ENCODE measurements around the gene CSTB. TPM values are rescaled to one million over a fixed set of nuclear protein-coding genes. Genes with fewer than 3 reads are reported as not detected.
"Not testable (repeated sequence)": the region's sequence is repeated elsewhere in the genome, so short reads cannot be mapped to it uniquely, and the experiment has no call there.

CSTB gene, protein sequence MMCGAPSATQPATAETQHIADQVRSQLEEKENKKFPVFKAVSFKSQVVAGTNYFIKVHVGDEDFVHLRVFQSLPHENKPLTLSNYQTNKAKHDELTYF
- total RNA-seq: 10 to 100 TPM; 11.4 to 16.7 (median 13.3) TPM

DNA sequence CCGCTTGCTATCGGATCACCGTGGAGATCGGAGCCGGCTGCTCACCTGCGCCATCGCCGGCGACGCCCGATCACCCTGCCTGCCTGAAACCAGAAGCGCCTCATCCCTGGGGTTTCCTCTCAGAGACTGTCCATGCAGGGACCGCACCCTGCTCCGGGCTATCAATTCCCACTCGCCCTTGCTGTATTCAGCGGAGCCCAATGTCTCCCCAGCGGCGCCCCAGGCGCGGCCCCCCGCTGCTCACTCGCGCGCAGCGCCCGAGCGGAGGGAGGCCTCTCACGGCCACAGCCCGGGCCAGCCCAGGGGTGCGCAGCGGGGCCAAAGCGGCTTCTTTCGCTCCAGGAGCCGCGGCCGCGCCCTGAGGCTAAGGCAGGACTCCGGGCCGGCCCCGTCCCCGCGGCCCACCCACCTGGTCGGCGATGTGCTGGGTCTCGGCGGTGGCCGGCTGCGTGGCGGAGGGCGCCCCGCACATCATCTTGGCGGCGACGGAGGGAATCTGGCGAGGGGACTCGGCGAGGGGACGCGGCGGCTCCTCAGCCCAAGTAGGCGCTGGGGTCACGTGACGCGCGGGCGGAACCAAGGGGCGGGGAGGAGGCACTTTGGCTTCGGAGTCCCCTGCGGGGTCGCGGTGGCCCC is at the start of gene CSTB:
CSTB (minus strand) TSS at position 514 of the 636 bp plus-strand sequence; CDS start at position 475, 39 bp downstream.
- H3K27me3 ChIP-seq: no peaks in the 10 kb centered on the region
- peak; percentile 74 to 88 for DNase-seq (ENCODE audit: low spot score in 2 of 2)
- TF ChIP-seq EP300 (IDR thresholded peaks at IDR 0.05) (peak in 1 of 2 donors; percentile 94), POLR2A (IDR thresholded peaks at IDR 0.05) (peak; percentile 53 to 80)
- TF ChIP-seq, protein P1, sequence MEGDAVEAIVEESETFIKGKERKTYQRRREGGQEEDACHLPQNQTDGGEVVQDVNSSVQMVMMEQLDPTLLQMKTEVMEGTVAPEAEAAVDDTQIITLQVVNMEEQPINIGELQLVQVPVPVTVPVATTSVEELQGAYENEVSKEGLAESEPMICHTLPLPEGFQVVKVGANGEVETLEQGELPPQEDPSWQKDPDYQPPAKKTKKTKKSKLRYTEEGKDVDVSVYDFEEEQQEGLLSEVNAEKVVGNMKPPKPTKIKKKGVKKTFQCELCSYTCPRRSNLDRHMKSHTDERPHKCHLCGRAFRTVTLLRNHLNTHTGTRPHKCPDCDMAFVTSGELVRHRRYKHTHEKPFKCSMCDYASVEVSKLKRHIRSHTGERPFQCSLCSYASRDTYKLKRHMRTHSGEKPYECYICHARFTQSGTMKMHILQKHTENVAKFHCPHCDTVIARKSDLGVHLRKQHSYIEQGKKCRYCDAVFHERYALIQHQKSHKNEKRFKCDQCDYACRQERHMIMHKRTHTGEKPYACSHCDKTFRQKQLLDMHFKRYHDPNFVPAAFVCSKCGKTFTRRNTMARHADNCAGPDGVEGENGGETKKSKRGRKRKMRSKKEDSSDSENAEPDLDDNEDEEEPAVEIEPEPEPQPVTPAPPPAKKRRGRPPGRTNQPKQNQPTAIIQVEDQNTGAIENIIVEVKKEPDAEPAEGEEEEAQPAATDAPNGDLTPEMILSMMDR (IDR thresholded peaks at IDR 0.05): no peak
- no peaks in the 10 kb centered on the region for H3K9me3 ChIP-seq
- H3K27ac ChIP-seq: peak within 1 kb of the TSS; percentile 84 to 97 (median 92)
- 0 to 1% methylated on average over 36 to 57 of the region's 71 CpGs for WGBS, 2 donors
- H3K36me3 ChIP-seq: peaks cover 0 to 37% (median 9%) of the 10 kb centered on the region in 3 donors
- H3K4me3 ChIP-seq: peak within 1 kb of the TSS; percentile 73 to 93 (median 80)
- peaks cover 0 to 40% (median 20%) of the 10 kb centered on the region in 4 donors for H3K4me1 ChIP-seq

DNA sequence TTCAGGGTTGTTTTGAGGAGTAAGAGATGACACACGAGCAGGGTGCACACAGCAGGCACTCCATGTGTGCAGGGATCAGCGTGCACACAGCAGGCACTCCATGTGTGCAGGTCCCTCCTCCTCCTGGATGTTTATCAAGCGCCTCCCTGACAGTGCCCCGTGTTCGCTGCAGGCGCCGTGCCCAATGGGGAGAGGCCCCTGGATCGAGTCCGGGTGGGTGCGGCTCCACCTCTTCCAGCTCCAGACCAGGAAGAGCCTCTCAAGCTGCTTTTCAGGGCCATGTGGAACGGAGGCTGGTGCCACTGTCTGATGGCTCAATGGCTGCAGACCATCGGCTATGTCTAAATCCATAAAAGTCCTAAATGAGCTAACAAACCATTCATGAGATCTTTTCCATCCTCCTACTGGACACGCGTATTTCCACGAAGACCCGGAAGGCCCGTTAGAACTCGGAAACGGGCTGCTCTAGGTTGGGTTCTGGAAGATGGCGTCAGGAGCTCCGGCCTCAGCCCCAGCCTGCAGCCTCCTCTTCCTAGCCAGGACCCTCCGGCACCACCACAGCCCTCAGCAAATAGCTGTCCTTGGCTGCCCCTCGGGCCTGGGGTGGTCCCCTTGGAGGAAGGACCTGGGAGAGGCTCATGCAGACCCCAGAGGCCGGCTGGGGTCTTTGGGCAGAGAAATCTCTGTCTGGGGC is 49.3 kb upstream of the CSTB start:
- WGBS, 2 donors: 87 to 88% methylated on average over 23 to 24 of the region's 24 CpGs
- no peak overlapping the region for H3K4me3 ChIP-seq
- H3K36me3 ChIP-seq: peaks cover 0 to 2% (median 0%) of the 10 kb centered on the region in 3 donors
- TF ChIP-seq, protein P1 (IDR thresholded peaks at IDR 0.05): no peak
- no peak for TF ChIP-seq EP300 (IDR thresholded peaks at IDR 0.05)
- DNase-seq (ENCODE audit: low spot score in 2 of 2): no peak
- H3K9me3 ChIP-seq: no peaks in the 10 kb centered on the region
- peaks cover 0 to 18% of the 10 kb centered on the region in 2 donors for H3K27me3 ChIP-seq
- no peaks in the 10 kb centered on the region for H3K4me1 ChIP-seq
- H3K27ac ChIP-seq: no peak overlapping the region

DNA sequence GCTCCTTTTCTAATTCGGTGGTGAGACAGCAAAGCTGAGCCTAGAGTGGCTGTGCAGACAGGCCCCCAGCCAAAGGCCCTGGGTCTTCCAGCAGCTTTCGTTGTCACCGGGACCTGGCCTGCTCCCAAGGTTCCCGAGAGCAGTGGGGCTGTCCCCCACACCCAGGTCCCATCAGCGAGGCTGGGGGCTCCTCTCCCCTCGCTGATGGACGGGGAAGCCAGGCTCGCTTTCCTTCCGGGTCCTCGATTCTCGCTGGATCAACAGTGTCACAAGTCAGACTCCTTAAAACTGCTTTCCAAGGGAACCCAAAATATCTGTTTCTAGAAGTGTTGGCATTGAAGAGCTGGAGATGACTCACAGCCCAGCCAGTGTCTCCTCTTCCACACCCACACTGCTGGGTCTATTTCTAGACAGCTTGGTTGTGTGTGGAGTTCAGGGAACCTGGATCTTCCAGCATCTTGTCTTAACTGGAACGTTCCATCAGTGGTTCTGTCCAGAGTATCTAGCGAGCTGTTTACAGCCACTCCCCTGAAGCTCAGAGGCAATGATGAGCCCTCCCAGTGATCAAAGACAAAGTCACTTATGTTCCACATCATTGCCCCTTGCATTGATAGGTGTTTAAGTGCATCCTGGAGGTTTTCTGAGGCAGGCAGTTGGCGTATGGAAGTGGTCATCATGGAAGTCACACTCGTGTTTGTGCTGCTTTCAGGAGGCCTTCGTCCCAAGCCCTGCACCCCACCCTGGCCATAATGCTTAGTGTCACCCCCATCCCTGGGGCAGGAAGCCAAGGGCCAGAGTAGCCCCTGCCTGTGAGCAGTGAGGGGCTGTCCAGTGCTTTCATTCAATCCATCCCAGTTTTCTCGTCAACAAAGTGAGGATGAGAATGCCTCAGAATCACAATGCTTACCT is 48.5 kb upstream of the CSTB start:
- no peaks in the 10 kb centered on the region for H3K9me3 ChIP-seq
- H3K4me1 ChIP-seq: no peaks in the 10 kb centered on the region
- H3K27ac ChIP-seq: no peak overlapping the region
- peaks cover 0 to 4% (median 0%) of the 10 kb centered on the region in 3 donors for H3K36me3 ChIP-seq
- peaks cover 0 to 16% of the 10 kb centered on the region in 2 donors for H3K27me3 ChIP-seq
- WGBS, 2 donors: 80 to 85% methylated on average over 14 to 17 of the region's 17 CpGs
- H3K4me3 ChIP-seq: no peak overlapping the region
- no peak for DNase-seq (ENCODE audit: low spot score in 2 of 2)
- TF ChIP-seq, protein P1 (IDR thresholded peaks at IDR 0.05): no peak
- TF ChIP-seq EP300 (IDR thresholded peaks at IDR 0.05) (no peak), POLR2A (IDR thresholded peaks at IDR 0.05) (no peak)

DNA sequence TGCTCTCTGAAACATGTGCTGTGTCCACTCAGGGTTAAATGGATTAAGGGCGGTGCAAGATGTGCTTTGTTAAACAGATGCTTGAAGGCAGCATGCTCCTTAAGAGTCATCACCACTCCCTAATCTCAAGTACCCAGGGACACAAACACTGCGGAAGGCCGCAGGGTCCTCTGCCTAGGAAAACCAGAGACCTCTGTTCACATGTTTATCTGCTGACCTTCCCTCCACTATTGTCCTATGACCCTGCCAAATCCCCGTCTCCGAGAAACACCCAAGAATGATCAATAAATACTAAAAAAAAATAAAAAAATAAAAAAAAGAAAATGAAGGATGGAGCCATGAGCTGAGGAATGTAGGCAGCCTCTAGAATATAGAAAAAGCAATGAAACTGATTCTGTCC is 46.6 kb upstream of the CSTB start:
- H3K27ac ChIP-seq; H3K4me3 ChIP-seq; H3K9me3 ChIP-seq; H3K27me3 ChIP-seq; H3K4me1 ChIP-seq; DNase-seq (ENCODE audit: low spot score in 2 of 2): not testable (repeated sequence)
- 87 to 89% methylated on average over 5 of the region's 5 CpGs for WGBS, 2 donors
- H3K36me3 ChIP-seq: peaks cover 0 to 13% (median 0%) of the 10 kb centered on the region in 3 donors

DNA sequence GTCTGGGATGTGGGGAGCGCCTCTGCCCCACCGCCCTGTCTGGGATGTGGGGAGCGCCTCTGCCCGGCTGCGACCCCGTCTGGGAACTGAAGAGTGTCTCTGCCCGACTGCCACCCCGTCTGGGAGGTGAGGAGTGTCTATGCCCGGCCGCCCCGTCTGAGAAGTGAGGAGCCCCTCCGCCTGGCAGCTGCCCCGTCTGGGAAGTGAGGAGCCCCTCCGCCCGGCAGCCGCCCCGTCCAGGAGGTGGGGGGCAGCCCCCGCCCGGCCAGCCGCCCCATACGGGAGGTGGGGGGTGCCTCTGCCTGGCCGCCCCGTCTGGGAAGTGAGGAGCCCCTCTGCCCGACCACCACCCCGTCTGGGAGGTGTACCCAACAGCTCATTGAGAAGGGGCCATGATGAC is 46.1 kb upstream of the CSTB start:
- H3K27ac ChIP-seq; H3K27me3 ChIP-seq; H3K4me1 ChIP-seq; H3K4me3 ChIP-seq; DNase-seq (ENCODE audit: low spot score in 2 of 2); H3K9me3 ChIP-seq: not testable (repeated sequence)
- 95 to 96% methylated on average over 19 to 21 of the region's 25 CpGs for WGBS, 2 donors
- H3K36me3 ChIP-seq: peaks cover 0 to 13% (median 0%) of the 10 kb centered on the region in 3 donors

Data from tibial nerve (tissue), 4 donors.